GM18873 (cell line): ENCODE measurements around the gene C15orf61.

ENCODE experiments used
- ATAC-seq: cut with Tn5 transposase; IDR thresholded peaks from one replicate; pipeline ENCODE4 v1.9.1; 2021; ENCODE audit warnings: mild to moderate bottlenecking, moderate library complexity, moderate number of reproducible peaks; ENCODE audit not compliant: unreplicated experiment, low FRiP score

The C15orf61 gene

GRCh38 chr15:67548862-67549651, 28.1 kb downstream of the C15orf61 start:
- ATAC-seq: no peak

- no peak for ATAC-seq
These were observed 28.8 kb downstream of the C15orf61 start for GRCh38 chr15:67549736-67550135.

- no peak for ATAC-seq
These were observed 29.6 kb downstream of the C15orf61 start for GRCh38 chr15:67550522-67550921.

- ATAC-seq: no peak
These were observed 30.3 kb downstream of the C15orf61 start for GRCh38 chr15:67551207-67551743.

GRCh38 chr15:67554580-67554979, 33.6 kb downstream of the C15orf61 start:
- ATAC-seq: no peak

GRCh38 chr15:67556976-67557570, 36.1 kb downstream of the C15orf61 start:
- ATAC-seq: no peak

GRCh38 chr15:67558502-67558901, 37.6 kb downstream of the C15orf61 start:
- ATAC-seq: no peak

- no peak for ATAC-seq
These were observed 38.2 kb downstream of the C15orf61 start for GRCh38 chr15:67559158-67559557.

GRCh38 chr15:67559576-67559975, 38.6 kb downstream of the C15orf61 start:
- ATAC-seq: no peak

GRCh38 chr15:67560320-67560719, 39.4 kb downstream of the C15orf61 start:
- no peak for ATAC-seq

GRCh38 chr15:67563092-67563491, 42.2 kb downstream of the C15orf61 start:
- ATAC-seq: no peak

GRCh38 chr15:67564021-67564967, 43.4 kb downstream of the C15orf61 start:
- ATAC-seq: peak; percentile 75

- ATAC-seq: no peak
These were observed 44.0 kb downstream of the C15orf61 start for GRCh38 chr15:67564968-67565345.

GRCh38 chr15:67569668-67570067, 48.7 kb downstream of the C15orf61 start:
- ATAC-seq: no peak

- no peak for ATAC-seq
These were observed 50.1 kb downstream of the C15orf61 start for GRCh38 chr15:67570875-67571647.

- ATAC-seq: no peak
These were observed 50.9 kb downstream of the C15orf61 start for GRCh38 chr15:67571648-67572415.

GRCh38 chr15:67573194-67573593, 52.3 kb downstream of the C15orf61 start:
- ATAC-seq: no peak

GRCh38 chr15:67575039-67575502, 54.1 kb downstream of the C15orf61 start:
- no peak for ATAC-seq

GRCh38 chr15:67578020-67578600, 57.2 kb downstream of the C15orf61 start:
- no peak for ATAC-seq
